Trophoblast cell (in vitro differentiated cells and primary cell): ENCODE results near the gene RFX1.
"Not testable (repeated sequence)": the region's sequence is repeated elsewhere in the genome, so short reads cannot be mapped to it uniquely, and the experiment has no call there.

Experiments used
- DNase-seq, 2 donors: peaks; one replicate each; pipeline ENCODE4 v3.0.0-alpha.2; 2016
- H2AFZ ChIP-seq: 2 replicates; pipeline ENCODE4 v1.6.1; 2013; ENCODE audit warnings: low read length, moderate library complexity, mild to moderate bottlenecking; ENCODE audit not compliant: insufficient read depth, poor library complexity
- H2AK5ac ChIP-seq: 2 replicates; pipeline ENCODE4 v1.6.1; 2013; ENCODE audit warnings: mild to moderate bottlenecking, low read length
- H2BK120ac ChIP-seq: 2 replicates; pipeline ENCODE4 v1.6.1; 2013; ENCODE audit warnings: low read length, mild to moderate bottlenecking, moderate library complexity; ENCODE audit not compliant: insufficient read depth, poor library complexity
- H2BK12ac ChIP-seq: 2 replicates; pipeline ENCODE4 v1.6.1; 2013; ENCODE audit warnings: mild to moderate bottlenecking, low read length, moderate library complexity
- H2BK5ac ChIP-seq: 2 replicates; pipeline ENCODE4 v1.6.1; 2013; ENCODE audit warnings: low read length, low read depth, moderate library complexity, mild to moderate bottlenecking; ENCODE audit not compliant: poor library complexity
- H3K14ac ChIP-seq: 2 replicates; pipeline ENCODE4 v1.6.1; 2013; ENCODE audit warnings: mild to moderate bottlenecking, low read length
- H3K18ac ChIP-seq: 2 replicates; pipeline ENCODE4 v1.6.1; 2013; ENCODE audit warnings: mild to moderate bottlenecking, low read length
- H3K23ac ChIP-seq: 2 replicates; pipeline ENCODE4 v1.6.1; 2013; ENCODE audit warnings: low read length
- H3K27ac ChIP-seq: 2 replicates; pipeline ENCODE4 v1.5.1; 2013; ENCODE audit warnings: low read depth, mild to moderate bottlenecking, inconsistent platforms, low read length, moderate library complexity
- H3K27me3 ChIP-seq: 2 replicates; pipeline ENCODE4 v1.6.1; 2013; ENCODE audit warnings: inconsistent platforms, mild to moderate bottlenecking, low read length, moderate library complexity; ENCODE audit not compliant: insufficient read depth
- H3K36me3 ChIP-seq, 2 experiments: 1 replicate in 1 of 2; 2 replicates in 1 of 2; pipeline ENCODE4 v1.6.1; 2013; ENCODE audit warnings: low read length in 2 of 2, mild to moderate bottlenecking in 2 of 2, moderate library complexity in 1 of 2; ENCODE audit not compliant: insufficient read depth in 2 of 2, control insufficient read depth in 1 of 2
- H3K4ac ChIP-seq: 2 replicates; pipeline ENCODE4 v1.6.1; 2013; ENCODE audit warnings: low read depth, mild to moderate bottlenecking, low read length, moderate library complexity
- H3K4me1 ChIP-seq, 2 experiments: 1 replicate in 1 of 2; 2 replicates in 1 of 2; pipeline ENCODE4 v1.6.1; 2013; ENCODE audit warnings: low read length in 2 of 2, mild to moderate bottlenecking in 2 of 2, moderate library complexity in 1 of 2; ENCODE audit not compliant: insufficient read depth in 2 of 2, control insufficient read depth in 1 of 2
- H3K4me2 ChIP-seq: 2 replicates; pipeline ENCODE4 v1.6.1; 2013; ENCODE audit warnings: inconsistent platforms, mild to moderate bottlenecking, low read length, moderate library complexity
- H3K4me3 ChIP-seq: 2 replicates; pipeline ENCODE4 v1.5.1; 2013; ENCODE audit warnings: mild to moderate bottlenecking, low read depth, low read length, inconsistent platforms
- H3K79me1 ChIP-seq: one replicate; pipeline ENCODE4 v1.6.1; 2013; ENCODE audit warnings: low read length
- H3K79me2 ChIP-seq: 2 replicates; pipeline ENCODE4 v1.6.1; 2013; ENCODE audit warnings: low read length, mild to moderate bottlenecking; ENCODE audit not compliant: control insufficient read depth, insufficient read depth, poor library complexity
- H3K9ac ChIP-seq: 2 replicates; pipeline ENCODE4 v1.6.1; 2013; ENCODE audit warnings: mild to moderate bottlenecking, low read length
- H3K9me3 ChIP-seq: 2 replicates; pipeline ENCODE4 v1.6.1; 2013; ENCODE audit warnings: low read depth, mild to moderate bottlenecking, control low read depth, inconsistent platforms, low read length; ENCODE audit not compliant: insufficient read depth
- H4K12ac ChIP-seq: 2 replicates; pipeline ENCODE4 v1.6.1; 2013; ENCODE audit warnings: low read depth, mild to moderate bottlenecking, low read length, moderate library complexity
- H4K8ac ChIP-seq: 2 replicates; pipeline ENCODE4 v1.6.1; 2013; ENCODE audit warnings: low read depth, mild to moderate bottlenecking, low read length, moderate library complexity
- H4K91ac ChIP-seq: one replicate; pipeline ENCODE4 v1.6.1; 2013; ENCODE audit warnings: low read depth, mild to moderate bottlenecking, low read length, moderate library complexity
- WGBS: extraction: QIAGEN DNeasy Blood & Tissue Kit; methylation state at CpG from one replicate; pipeline ENCODE4 v1.1.7; 2013; ENCODE audit warnings: missing lambda C conversion rate; ENCODE audit not compliant: insufficient read length, insufficient coverage; ENCODE audit errors: extremely low coverage; 5-methylcytosine and 5-hydroxymethylcytosine counted together

RFX1 gene

GRCh38 chr19:13972368-13973155, 33.6 kb downstream of the RFX1 start:
- Histone ChIP-seq H3K4me1 (peaks cover 0 to 2% of the 10 kb centered on the region in 2 experiments), H4K8ac (no peak overlapping the region), H3K9ac (no peak overlapping the region), H2BK5ac (no peak overlapping the region), H3K4ac (no peak overlapping the region), H3K14ac (no peak overlapping the region), H3K27me3 (no peaks in the 10 kb centered on the region), H3K23ac (no peak overlapping the region), H2AFZ (no peak overlapping the region), H3K4me3 (no peak overlapping the region), H2AK5ac (no peak overlapping the region), H3K4me2 (no peak overlapping the region), H4K91ac (no peak overlapping the region), H3K27ac (no peak overlapping the region), H2BK120ac (no peak overlapping the region), H3K9me3 (no peaks in the 10 kb centered on the region), H3K18ac (no peak overlapping the region), H2BK12ac (no peak overlapping the region), H4K12ac (no peak overlapping the region), H3K79me2 (no peaks in the 10 kb centered on the region), H3K36me3 (peaks cover 51 to 53% of the 10 kb centered on the region in 2 experiments), H3K79me1 (no peaks in the 10 kb centered on the region)
- DNase-seq: no peak
- WGBS: no CpG with 5 or more reads among the region's 37 CpGs

- not testable (repeated sequence) for H2AFZ ChIP-seq, H2BK5ac ChIP-seq, H2BK12ac ChIP-seq, H3K14ac ChIP-seq, H3K18ac ChIP-seq, H4K91ac ChIP-seq, H4K8ac ChIP-seq, H3K4me2 ChIP-seq, H2BK120ac ChIP-seq, H3K27me3 ChIP-seq, H3K79me1 ChIP-seq, H4K12ac ChIP-seq, H3K79me2 ChIP-seq, H3K9ac ChIP-seq, H2AK5ac ChIP-seq, H3K4me1 ChIP-seq, H3K23ac ChIP-seq, H3K4ac ChIP-seq, DNase-seq, H3K27ac ChIP-seq, H3K9me3 ChIP-seq, H3K4me3 ChIP-seq
- H3K36me3 ChIP-seq: peaks cover 57 to 58% of the 10 kb centered on the region in 2 experiments
- WGBS: no CpG with 5 or more reads among the region's 15 CpGs
Observed at GRCh38 chr19:13971868-13972267, 34.3 kb downstream of the RFX1 start.

DNA sequence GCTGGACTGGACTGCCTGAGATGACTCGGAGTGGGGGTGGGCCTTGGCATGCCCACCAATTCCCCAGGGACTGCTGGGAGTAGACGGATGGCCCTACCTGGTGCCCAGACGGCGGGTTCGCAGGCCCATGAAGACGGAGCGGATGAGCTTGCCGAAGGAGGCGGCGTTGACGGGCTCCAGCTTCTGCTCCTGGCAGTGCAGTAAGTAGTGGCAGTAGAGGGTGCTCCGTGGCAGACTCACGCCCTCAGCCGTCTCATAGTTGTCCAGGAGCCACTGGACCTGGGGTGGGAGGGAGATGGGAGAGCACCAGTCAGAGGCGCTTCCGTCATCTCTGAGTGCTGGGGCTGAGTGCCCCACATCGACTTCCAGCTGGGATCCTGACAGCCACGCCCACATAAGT, 36.2 kb downstream of the RFX1 start:
- Histone ChIP-seq H3K4me2 (no peak overlapping the region), H2BK5ac (no peak overlapping the region), H4K91ac (no peak overlapping the region), H3K14ac (no peak overlapping the region), H3K18ac (no peak overlapping the region), H4K8ac (no peak overlapping the region), H3K23ac (no peak overlapping the region), H3K27ac (no peak overlapping the region), H3K4me3 (no peak overlapping the region), H2AK5ac (no peak overlapping the region), H3K79me2 (no peaks in the 10 kb centered on the region), H3K36me3 (peaks cover 61 to 65% of the 10 kb centered on the region in 2 experiments), H2BK120ac (no peak overlapping the region), H3K79me1 (no peaks in the 10 kb centered on the region), H3K4me1 (peaks cover 0 to 2% of the 10 kb centered on the region in 2 experiments), H2BK12ac (no peak overlapping the region), H3K9me3 (peaks cover 7% of the 10 kb centered on the region), H3K27me3 (no peaks in the 10 kb centered on the region), H3K4ac (no peak overlapping the region), H3K9ac (no peak overlapping the region), H2AFZ (no peak overlapping the region), H4K12ac (no peak overlapping the region)
- no peak for DNase-seq
- WGBS: no CpG with 5 or more reads among the region's 18 CpGs

DNA sequence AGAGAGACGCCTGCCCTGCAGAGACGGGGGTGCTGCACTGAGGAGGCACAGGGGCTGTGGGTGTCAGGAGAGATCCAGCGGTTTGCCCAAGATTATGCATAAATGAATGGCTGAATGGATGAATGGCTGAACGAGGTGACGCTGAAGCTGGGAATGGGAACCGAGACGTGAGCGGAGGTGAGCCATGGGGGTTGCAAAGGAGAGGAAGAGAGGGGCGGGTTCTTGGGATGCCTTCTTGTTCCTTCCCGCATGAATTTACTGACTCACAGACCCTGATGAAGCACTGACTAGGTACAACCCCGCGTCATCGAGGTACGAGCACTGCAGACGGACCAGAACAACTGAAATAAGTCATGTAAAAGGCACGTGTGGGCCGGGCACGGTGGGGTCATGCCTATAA, 37.1 kb downstream of the RFX1 start:
- no peak overlapping the region for H2AFZ ChIP-seq
- peaks cover 62 to 65% of the 10 kb centered on the region in 2 experiments for H3K36me3 ChIP-seq
- no peak overlapping the region for H4K12ac ChIP-seq
- no peak overlapping the region for H4K91ac ChIP-seq
- H3K18ac ChIP-seq: no peak overlapping the region
- H3K9ac ChIP-seq: no peak overlapping the region
- no peak overlapping the region for H3K4ac ChIP-seq
- no peak overlapping the region for H3K27ac ChIP-seq
- H3K9me3 ChIP-seq: peaks cover 7% of the 10 kb centered on the region
- no peak overlapping the region for H3K23ac ChIP-seq
- H3K27me3 ChIP-seq: no peaks in the 10 kb centered on the region
- DNase-seq: no peak
- H3K14ac ChIP-seq: no peak overlapping the region
- WGBS: no CpG with 5 or more reads among the region's 18 CpGs
- H2BK120ac ChIP-seq: no peak overlapping the region
- no peaks in the 10 kb centered on the region for H3K79me2 ChIP-seq
- no peak overlapping the region for H3K4me2 ChIP-seq
- H2AK5ac ChIP-seq: no peak overlapping the region
- H2BK12ac ChIP-seq: no peak overlapping the region
- no peaks in the 10 kb centered on the region for H3K79me1 ChIP-seq
- no peak overlapping the region for H4K8ac ChIP-seq
- no peak overlapping the region for H2BK5ac ChIP-seq
- no peak overlapping the region for H3K4me3 ChIP-seq
- H3K4me1 ChIP-seq: no peaks in the 10 kb centered on the region
